DND-41 (cell line): ENCODE results near the gene KIAA0753.

Experiments
- ATAC-seq: fragments of 200-7000 bp; cut with Tn5 transposase; 3 replicates; pipeline ENCODE4 v1.9.1; 2021; ENCODE audit warnings: low read depth; ENCODE audit not compliant: insufficient read depth
- DNase-seq: peaks from one replicate; pipeline ENCODE4 v3.0.0-alpha.2; 2020
- H2AFZ ChIP-seq: 2 replicates; pipeline ENCODE4 v1.6.0; 2012; ENCODE audit warnings: low read depth, low read length
- H3K27ac ChIP-seq: 2 replicates; pipeline ENCODE4 v1.5.1; 2012; ENCODE audit warnings: low read length, inconsistent platforms
- H3K27me3 ChIP-seq: fragments of 200-600 bp; sonication (generic); 2 replicates; pipeline ENCODE4 v1.6.0; 2012; ENCODE audit warnings: low read length, mild to moderate bottlenecking, inconsistent platforms; ENCODE audit not compliant: insufficient read depth, poor library complexity
- H3K36me3 ChIP-seq: 2 replicates; pipeline ENCODE4 v1.5.1; 2012; ENCODE audit warnings: low read length, inconsistent platforms; ENCODE audit not compliant: insufficient read depth
- H3K4me1 ChIP-seq: 2 replicates; pipeline ENCODE4 v1.5.1; 2012; ENCODE audit warnings: mild to moderate bottlenecking, low read length; ENCODE audit not compliant: insufficient read depth
- H3K4me2 ChIP-seq: 2 replicates; pipeline ENCODE4 v1.6.0; 2012; ENCODE audit warnings: mild to moderate bottlenecking, moderate library complexity, low read length, inconsistent platforms; ENCODE audit not compliant: insufficient read depth
- H3K4me3 ChIP-seq, 2 experiments: fragments of 200-600 bp in 1 of 2; shearing (Covaris generic) in 1 of 2; 2 replicates each; pipeline ENCODE4 v1.5.1; 2012 to 2016; ENCODE audit warnings: inconsistent platforms in 2 of 2, low read length in 2 of 2, mild to moderate bottlenecking in 2 of 2, low read depth in 1 of 2, moderate library complexity in 1 of 2
- H3K79me2 ChIP-seq: 2 replicates; pipeline ENCODE4 v1.6.0; 2012; ENCODE audit warnings: low read length, inconsistent platforms; ENCODE audit not compliant: insufficient read depth
- H3K9ac ChIP-seq: 2 replicates; pipeline ENCODE4 v1.6.0; 2012; ENCODE audit warnings: low read depth, mild to moderate bottlenecking, inconsistent platforms, low read length, moderate library complexity
- H3K9me3 ChIP-seq: 2 replicates; pipeline ENCODE4 v1.5.1; 2012; ENCODE audit warnings: low read length, moderate library complexity, mild to moderate bottlenecking, inconsistent platforms; ENCODE audit not compliant: insufficient read depth, severe bottlenecking
- H4K20me1 ChIP-seq: 2 replicates; pipeline ENCODE4 v1.6.0; 2012; ENCODE audit warnings: low read length; ENCODE audit not compliant: insufficient read depth
- CTCF ChIP-seq: IDR thresholded peaks from 2 replicates; pipeline ENCODE4 v1.5.1; 2012; ENCODE audit warnings: borderline replicate concordance, low read length, moderate library complexity, mild to moderate bottlenecking; ENCODE audit not compliant: poor library complexity, severe bottlenecking; ENCODE audit errors: extremely low read depth
- EZH2 ChIP-seq: IDR thresholded peaks from 3 replicates; pipeline ENCODE4 v1.6.1; 2012; ENCODE audit warnings: borderline replicate concordance, low read depth, mild to moderate bottlenecking, moderate library complexity, low read length, inconsistent platforms; ENCODE audit not compliant: severe bottlenecking

The KIAA0753 gene

GRCh38 chr17:6587310-6587709, 53.2 kb downstream of the KIAA0753 start:
- TF ChIP-seq CTCF (no peak), EZH2 (no peak)
- no peak for ATAC-seq
- H3K36me3 ChIP-seq, result peaks cover 78% of the 10 kb centered on the region

GRCh38 chr17:6583411-6583810, 57.1 kb downstream of the KIAA0753 start:
- ATAC-seq, result no peak
- Histone ChIP-seq H3K36me3 (peaks cover 62% of the 10 kb centered on the region), H2AFZ (no peak overlapping the region), H3K27me3 (no peaks in the 10 kb centered on the region), H3K4me3 (no peak overlapping the region), H3K79me2 (no peaks in the 10 kb centered on the region), H4K20me1 (no peaks in the 10 kb centered on the region), H3K9ac (no peak overlapping the region), H3K9me3 (peaks cover 5% of the 10 kb centered on the region), H3K4me1 (no peaks in the 10 kb centered on the region), H3K27ac (no peak overlapping the region), H3K4me2 (no peak overlapping the region)
- TF ChIP-seq CTCF, result no peak
- no peak for TF ChIP-seq EZH2
- DNase-seq, result no peak

More at GRCh38 chr17:6587310-6587709, 53.2 kb downstream of the KIAA0753 start:
- no peaks in the 10 kb centered on the region for H3K79me2 ChIP-seq
- no peaks in the 10 kb centered on the region for H3K27me3 ChIP-seq
- DNase-seq, result no peak
- no peak overlapping the region for H3K27ac ChIP-seq
- H3K4me1 ChIP-seq, result no peaks in the 10 kb centered on the region
- no peak overlapping the region for H3K4me3 ChIP-seq
- H4K20me1 ChIP-seq, result no peaks in the 10 kb centered on the region
- no peak overlapping the region for H3K9ac ChIP-seq
- H3K4me2 ChIP-seq, result no peak overlapping the region
- no peak overlapping the region for H2AFZ ChIP-seq
- H3K9me3 ChIP-seq, result peaks cover 5% of the 10 kb centered on the region

GRCh38 chr17:6580625-6581024, 59.9 kb downstream of the KIAA0753 start:
- no peak for ATAC-seq
- no peaks in the 10 kb centered on the region for H3K4me1 ChIP-seq

More at GRCh38 chr17:6580625-6581024, 59.9 kb downstream of the KIAA0753 start:
- Histone ChIP-seq H4K20me1 (no peaks in the 10 kb centered on the region), H3K4me3 (no peak overlapping the region), H3K9me3 (no peaks in the 10 kb centered on the region), H3K27ac (no peak overlapping the region), H2AFZ (no peak overlapping the region), H3K79me2 (no peaks in the 10 kb centered on the region), H3K4me2 (no peak overlapping the region), H3K27me3 (no peaks in the 10 kb centered on the region), H3K36me3 (peaks cover 45% of the 10 kb centered on the region), H3K9ac (no peak overlapping the region)
- no peak for TF ChIP-seq CTCF
- no peak for TF ChIP-seq EZH2
- no peak for DNase-seq
